HepG2 (cell line): ENCODE results near the gene ROMO1. TPM values are rescaled to one million over a fixed set of nuclear protein-coding genes. Genes with fewer than 3 reads are reported as not detected.

Experiments
- JARID2 ChIP-seq: sonication (generic); formaldehyde crosslinking; IDR thresholded peaks from 2 replicates; pipeline ENCODE4 v1.8.1; 2023; ENCODE audit warnings: missing genetic modification reagents, inconsistent platforms; ENCODE audit not compliant: insufficient replicate concordance
- MBNL3 ChIP-seq: fragments of 250-450 bp; sonication (Bioruptor Pico); conservative IDR thresholded peaks from 2 replicates; pipeline ENCODE4 v1.8.0; 2022; ENCODE audit warnings: mild to moderate bottlenecking, inconsistent platforms
- MTA3 ChIP-seq: sonication (generic); formaldehyde crosslinking; IDR thresholded peaks from 2 replicates; pipeline ENCODE4 v1.4.0; 2020; ENCODE audit warnings: missing genetic modification reagents
- NFE2 ChIP-seq: sonication (generic); formaldehyde crosslinking; IDR thresholded peaks from 2 replicates; pipeline ENCODE4 v1.4.0; 2020; ENCODE audit warnings: missing genetic modification reagents
- ONECUT2 ChIP-seq: sonication (generic); formaldehyde crosslinking; IDR thresholded peaks from 2 replicates; pipeline ENCODE4 v1.4.0; 2020; ENCODE audit warnings: missing genetic modification reagents
- RBFOX2 ChIP-seq: fragments of 200-400 bp; formaldehyde crosslinking; IDR thresholded peaks from 2 replicates; pipeline ENCODE4 v1.6.1; 2017; ENCODE audit warnings: low read depth, mild to moderate bottlenecking, low read length
- RBM22 ChIP-seq: fragments of 200-400 bp; formaldehyde crosslinking; optimal IDR thresholded peaks from 2 replicates; pipeline ENCODE3; 2017; ENCODE audit warnings: mild to moderate bottlenecking, low read length, moderate library complexity
- RBM39 ChIP-seq: fragments of 200-400 bp; formaldehyde crosslinking; IDR thresholded peaks from one replicate; pipeline ENCODE4 v1.6.1; 2018; ENCODE audit warnings: antibody characterized with exemption, mild to moderate bottlenecking, low read depth, low read length; ENCODE audit not compliant: poor library complexity, severe bottlenecking
- RFX3 ChIP-seq: IDR thresholded peaks from 2 replicates; pipeline ENCODE4 v1.6.1; 2016; ENCODE audit warnings: missing biosample characterization, missing genetic modification reagents
- SKI ChIP-seq: fragments of 450-650 bp; IDR thresholded peaks from one replicate; pipeline ENCODE4 v1.6.1; 2018; ENCODE audit warnings: mild to moderate bottlenecking; ENCODE audit not compliant: partially characterized antibody
- SMYD3 ChIP-seq: sonication (generic); formaldehyde crosslinking; IDR thresholded peaks from 2 replicates; pipeline ENCODE4 v1.8.1; 2023; ENCODE audit warnings: mild to moderate bottlenecking, missing genetic modification reagents
- SNRNP70 ChIP-seq: fragments of 200-400 bp; formaldehyde crosslinking; IDR thresholded peaks from 2 replicates; pipeline ENCODE4 v1.6.1; 2017; ENCODE audit warnings: mild to moderate bottlenecking, low read depth, low read length, moderate library complexity
- SRSF4 ChIP-seq: fragments of 200-400 bp; formaldehyde crosslinking; IDR thresholded peaks from one replicate; pipeline ENCODE4 v1.6.1; 2018; ENCODE audit warnings: mild to moderate bottlenecking, low read depth, low read length, moderate library complexity; ENCODE audit not compliant: poor library complexity, severe bottlenecking
- TFE3 ChIP-seq: IDR thresholded peaks from 2 replicates; pipeline ENCODE4 v1.6.1; 2016
- ZBTB10 ChIP-seq: sonication (generic); formaldehyde crosslinking; IDR thresholded peaks from 2 replicates; pipeline ENCODE4 v1.4.0; 2020; ENCODE audit warnings: missing genetic modification reagents, borderline replicate concordance
- ZFP36L2 ChIP-seq: sonication (generic); formaldehyde crosslinking; IDR thresholded peaks from 2 replicates; pipeline ENCODE4 v1.4.0; 2020; ENCODE audit warnings: missing genetic modification reagents
- ZMAT5 ChIP-seq: sonication (generic); formaldehyde crosslinking; IDR thresholded peaks from 2 replicates; pipeline ENCODE4 v1.5.0; 2020; ENCODE audit warnings: mild to moderate bottlenecking, low read depth, missing genetic modification reagents, borderline replicate concordance
- ZNF10 ChIP-seq: sonication (generic); formaldehyde crosslinking; IDR thresholded peaks from 2 replicates; pipeline ENCODE4 v1.4.0; 2020; ENCODE audit warnings: mild to moderate bottlenecking, low read depth, missing genetic modification reagents, borderline replicate concordance
- ZNF12 ChIP-seq: sonication (generic); formaldehyde crosslinking; IDR thresholded peaks from 2 replicates; pipeline ENCODE4 v1.5.0; 2020; ENCODE audit warnings: missing genetic modification reagents
- ZNF180 ChIP-seq: sonication (generic); formaldehyde crosslinking; IDR thresholded peaks from 2 replicates; pipeline ENCODE4 v1.4.0; 2020; ENCODE audit warnings: low read depth, missing genetic modification reagents, borderline replicate concordance
- ZNF281 ChIP-seq: sonication (generic); formaldehyde crosslinking; IDR thresholded peaks from 2 replicates; pipeline ENCODE4 v1.4.0; 2020; ENCODE audit warnings: missing genetic modification reagents, borderline replicate concordance
- ZNF605 ChIP-seq: sonication (generic); formaldehyde crosslinking; IDR thresholded peaks from 2 replicates; pipeline ENCODE4 v1.8.0; 2022; ENCODE audit warnings: mild to moderate bottlenecking, missing genetic modification reagents
- polyA plus RNA-seq, 8 experiments: library from polyadenylated mRNA; depleted of rRNA in 3 of 8; stranded (reverse) in 7 of 8; unstranded in 1 of 8; fragments of >200 nt; fragmentation: Illumina TruSeq in 4 of 8; extraction: Trizol in 4 of 8; gene quantifications; 2 replicates each; pipeline versions ENCODE4 v1.2.1 to v1.2.3, GENCODE V29; 2011 to 2016; ENCODE audit warnings: low read depth in 4 of 8, missing spikeins in 1 of 8, mixed read lengths in 1 of 8; ENCODE audit not compliant: insufficient read depth in 1 of 8
- total RNA-seq, 5 experiments: library from RNA; depleted of rRNA; stranded (reverse); fragments of >200 nt; fragmentation: Illumina TruSeq; extraction: Trizol; gene quantifications; 2 replicates each; pipeline ENCODE4 v1.2.3, GENCODE V29; 2016; ENCODE audit warnings: low read depth in 1 of 5

ROMO1 gene
- total and polyA plus RNA-seq, 2 of the 13 experiments (the other 11 are each of a cell fraction or from before 2014, with no cell fraction given), result 636 to 755 TPM

- peak; percentile 99 for TF ChIP-seq ZNF605
- TF ChIP-seq RBM39, result peak; percentile 98
- peak; percentile 67 for TF ChIP-seq TFE3 (CRISPR knock-in tag)
- TF ChIP-seq NFE2 (CRISPR knock-in tag), result no peak
- peak; percentile 91 for TF ChIP-seq ZFP36L2 (CRISPR knock-in tag)
- TF ChIP-seq SRSF4, result no peak
- TF ChIP-seq JARID2 (CRISPR knock-in tag), result peak; percentile 98
- no peak; the same call in 1 of the 2 replicates for TF ChIP-seq ZNF180 (CRISPR knock-in tag)
- peak; percentile 100 for TF ChIP-seq RBFOX2
- peak; percentile 34; the same call in 1 of the 2 replicates for TF ChIP-seq ZNF281 (CRISPR knock-in tag)
- peak; percentile 97 for TF ChIP-seq SMYD3
- peak; percentile 44 for TF ChIP-seq ZNF12 (CRISPR knock-in tag)
- TF ChIP-seq SKI, result peak; percentile 53
- peak; percentile 83 for TF ChIP-seq ZBTB10 (CRISPR knock-in tag)
- TF ChIP-seq ONECUT2 (CRISPR knock-in tag), result peak; percentile 45; the same call in 1 of the 2 replicates
- peak; percentile 80; the same call in 1 of the 2 replicates for TF ChIP-seq ZMAT5 (CRISPR knock-in tag)
- TF ChIP-seq MTA3, result peak; percentile 78; the same call in 1 of the 2 replicates
- no peak for TF ChIP-seq SNRNP70
- no peak for TF ChIP-seq RFX3
- TF ChIP-seq ZNF10, result no peak
- peak; percentile 86 for TF ChIP-seq RBM22
- TF ChIP-seq MBNL3 (CRISPR knock-in tag), result no peak
These were observed at the start of gene ROMO1, which contains the start of gene NFS1 (continued) for GRCh38 chr20:35699127-35699956.
